CD14-positive monocyte (primary cell): Measurements from ENCODE around the gene POU2AF3. TPM values are rescaled to one million over a fixed set of nuclear protein-coding genes. Genes with fewer than 3 reads are reported as not detected.

Experiments
- DNase-seq, 3 donors: peaks; one replicate each; pipeline ENCODE4 v3.0.0-alpha.2; 2011 to 2022
- H2AFZ ChIP-seq: 2 replicates; pipeline ENCODE4 v1.6.0; 2012; ENCODE audit warnings: mild to moderate bottlenecking, low read depth, low read length, inconsistent platforms; ENCODE audit not compliant: insufficient read depth, poor library complexity, severe bottlenecking
- H3K27ac ChIP-seq, 2 donors: 1 replicate in 1 of 2; 2 replicates in 1 of 2; pipeline ENCODE4 v1.5.1; 2012 to 2013; ENCODE audit warnings: low read length in 2 of 2, control low read depth in 1 of 2, inconsistent platforms in 1 of 2, low read depth in 1 of 2, mild to moderate bottlenecking in 1 of 2
- H3K27me3 ChIP-seq, 2 donors: one replicate each; pipeline versions ENCODE4 v1.6.0 to v1.6.1; 2011 to 2013; ENCODE audit warnings: low read length in 2 of 2; ENCODE audit not compliant: control insufficient read depth in 2 of 2, insufficient read depth in 2 of 2
- H3K36me3 ChIP-seq, 2 donors: replicated peaks in 1 of 2; 1 replicate in 1 of 2; 2 replicates in 1 of 2; pipeline versions ENCODE4 v1.5.1 to v1.6.1; 2012 to 2013; ENCODE audit warnings: low read length in 2 of 2, control low read depth in 1 of 2, inconsistent platforms in 1 of 2, mild to moderate bottlenecking in 1 of 2; ENCODE audit not compliant: insufficient read depth in 2 of 2, control insufficient read depth in 1 of 2
- H3K4me1 ChIP-seq, 2 donors: 1 replicate in 1 of 2; 2 replicates in 1 of 2; pipeline versions ENCODE4 v1.5.1 to v1.6.1; 2012 to 2013; ENCODE audit warnings: low read length in 2 of 2, control low read depth in 1 of 2, inconsistent platforms in 1 of 2, mild to moderate bottlenecking in 1 of 2, moderate library complexity in 1 of 2; ENCODE audit not compliant: insufficient read depth in 2 of 2, control insufficient read depth in 1 of 2
- H3K4me2 ChIP-seq: replicated peaks from 2 replicates; pipeline ENCODE3; 2012; ENCODE audit warnings: low read length, moderate library complexity, mild to moderate bottlenecking; ENCODE audit not compliant: poor library complexity, severe bottlenecking; ENCODE audit errors: extremely low read depth
- H3K4me3 ChIP-seq, 3 experiments: fragments of 200-600 bp in 1 of 3; sonication (generic) in 1 of 3; replicated peaks in 1 of 3; 1 replicate in 2 of 3; 2 replicates in 1 of 3; pipeline ENCODE4 v1.5.1; 2011 to 2013; ENCODE audit warnings: low read length in 3 of 3, mild to moderate bottlenecking in 3 of 3, control low read depth in 2 of 3, low read depth in 2 of 3, inconsistent platforms in 1 of 3, moderate library complexity in 1 of 3
- H3K79me2 ChIP-seq: 2 replicates; pipeline ENCODE4 v1.6.0; 2012; ENCODE audit warnings: mild to moderate bottlenecking, control low read depth, inconsistent platforms, low read length, moderate library complexity; ENCODE audit not compliant: insufficient read depth
- H3K9ac ChIP-seq: 2 replicates; pipeline ENCODE4 v1.6.0; 2017; ENCODE audit warnings: low read length, mild to moderate bottlenecking; ENCODE audit not compliant: insufficient read depth, poor library complexity, severe bottlenecking
- H3K9me3 ChIP-seq, 2 donors: replicated peaks in 1 of 2; 1 replicate in 1 of 2; 2 replicates in 1 of 2; pipeline versions ENCODE4 v1.5.1 to v1.6.1; 2012 to 2013; ENCODE audit warnings: low read length in 2 of 2, control low read depth in 1 of 2; ENCODE audit not compliant: control insufficient read depth in 1 of 2, insufficient read depth in 1 of 2
- H4K20me1 ChIP-seq: 2 replicates; pipeline ENCODE4 v1.6.0; 2012; ENCODE audit warnings: mild to moderate bottlenecking, low read length, control low read depth, moderate library complexity; ENCODE audit not compliant: insufficient read depth
- H3K27ac Mint-ChIP-seq, 7 donors: one replicate each; pipeline ENCODE4 v1.8.0; 2020; ENCODE audit warnings: mild to moderate bottlenecking in 7 of 7, mixed read lengths in 7 of 7, moderate library complexity in 6 of 7, inconsistent platforms in 2 of 7
- H3K27me3 Mint-ChIP-seq, 3 donors: one replicate each; pipeline ENCODE4 v1.8.0; 2021 to 2022; ENCODE audit warnings: low read depth in 3 of 3, mild to moderate bottlenecking in 3 of 3, mixed read lengths in 3 of 3, moderate library complexity in 3 of 3, inconsistent platforms in 1 of 3
- H3K36me3 Mint-ChIP-seq, 2 donors: one replicate each; pipeline ENCODE4 v1.8.0; 2020; ENCODE audit warnings: mixed read lengths in 2 of 2, inconsistent platforms in 1 of 2, mild to moderate bottlenecking in 1 of 2
- H3K4me1 Mint-ChIP-seq: one replicate; pipeline ENCODE4 v1.8.0; 2020; ENCODE audit warnings: mild to moderate bottlenecking, mixed read lengths
- H3K4me3 Mint-ChIP-seq, 2 donors: one replicate each; pipeline ENCODE4 v1.8.0; 2020; ENCODE audit warnings: mild to moderate bottlenecking in 2 of 2, mixed read lengths in 2 of 2, moderate library complexity in 1 of 2
- H3K9me3 Mint-ChIP-seq, 7 donors: one replicate each; pipeline ENCODE4 v1.8.0; 2020 to 2022; ENCODE audit warnings: mixed read lengths in 7 of 7, mild to moderate bottlenecking in 6 of 7, moderate library complexity in 6 of 7, inconsistent platforms in 2 of 7
- CTCF ChIP-seq: fragments of 200-600 bp; IDR thresholded peaks from one replicate; pipeline ENCODE4 v1.8.0; 2022; ENCODE audit warnings: antibody characterized with exemption, mild to moderate bottlenecking
- WGBS: methylation state at CpG from one replicate; pipeline ENCODE4 v1.1.5; 2013; ENCODE audit warnings: missing lambda C conversion rate; ENCODE audit not compliant: insufficient coverage; 5-methylcytosine and 5-hydroxymethylcytosine counted together
- intact Hi-C, 2 donors: fragments of 100-400 bp; cut with micrococcal nuclease; formaldehyde crosslinking; loops; one replicate each; pipeline versions ENCODE4 v1.15.0 to v1.15.1; 2023
- polyA plus RNA-seq, 3 donors: library from polyadenylated mRNA; depleted of rRNA in 1 of 3; unstranded in 2 of 3; stranded (reverse) in 1 of 3; fragments of 300-500 nt in 2 of 3; fragments of >200 nt in 1 of 3; fragmentation: Illumina TruSeq in 2 of 3; gene quantifications; 1 replicate in 2 of 3; 2 replicates in 1 of 3; pipeline ENCODE4 v1.2.3, GENCODE V29; 2012 to 2021

Gene POU2AF3
- polyA plus RNA-seq, 3 donors: not detected

DNA sequence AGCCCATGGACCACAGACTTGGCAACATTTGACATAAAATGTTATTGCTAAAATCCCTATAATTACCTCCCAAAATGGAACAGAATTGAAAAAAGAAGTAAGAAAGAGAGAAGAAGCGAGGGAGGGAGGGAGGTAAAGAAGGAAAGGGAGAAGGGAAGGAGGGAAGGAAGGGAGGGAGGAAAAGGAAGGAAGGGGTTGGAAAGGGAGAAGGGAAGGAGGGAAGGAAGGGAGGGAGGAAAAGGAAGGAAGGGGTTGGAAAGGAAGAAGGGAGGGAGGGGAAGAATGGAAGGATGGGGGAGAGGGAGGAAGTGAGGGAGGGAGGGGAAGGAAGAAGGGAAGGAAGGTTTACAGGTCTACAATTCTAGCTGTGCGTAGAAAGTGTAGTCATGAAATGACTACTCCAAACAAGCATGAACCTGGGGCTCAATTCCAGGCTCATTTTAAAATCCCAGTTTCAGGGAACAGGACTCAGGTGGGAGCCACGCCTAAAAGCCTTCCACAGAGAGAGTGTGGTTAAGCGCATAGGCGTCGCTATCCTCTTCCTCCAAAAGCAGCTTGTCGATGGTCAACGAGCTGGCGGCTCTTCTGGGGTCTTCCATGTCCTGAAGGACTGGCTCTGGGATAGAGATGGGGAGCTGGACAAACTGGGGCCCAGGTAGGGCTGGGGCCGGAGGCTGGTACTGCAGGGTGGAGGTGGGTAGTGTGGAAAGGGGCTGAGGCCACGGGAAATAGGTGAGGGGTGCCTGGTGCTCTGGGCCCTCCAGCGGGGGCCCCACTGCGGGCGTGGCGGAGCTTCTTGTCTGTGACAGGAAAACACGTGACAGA is 55.6 kb downstream of the POU2AF3 start:
- Histone ChIP-seq H3K4me3 (no peak overlapping the region), H3K79me2 (no peaks in the 10 kb centered on the region), H4K20me1 (no peaks in the 10 kb centered on the region), H3K4me1 (no peaks in the 10 kb centered on the region), H3K27me3 (no peaks in the 10 kb centered on the region), H2AFZ (no peak overlapping the region), H3K9me3 (no peaks in the 10 kb centered on the region), H3K27ac (no peak overlapping the region), H3K4me2 (no peak overlapping the region), H3K9ac (no peak overlapping the region), H3K36me3 (no peaks in the 10 kb centered on the region)
- no peaks in the 10 kb centered on the region for H3K36me3 Mint-ChIP-seq
- peaks cover 0 to 6% (median 2%) of the 10 kb centered on the region in 3 donors for H3K27me3 Mint-ChIP-seq
- no peak overlapping the region for H3K4me3 Mint-ChIP-seq
- H3K9me3 Mint-ChIP-seq: peaks cover 0 to 2% (median 0%) of the 10 kb centered on the region in 7 donors
- no peak for DNase-seq
- WGBS: 95% methylated on average over 8 of the region's 16 CpGs
- intact Hi-C loops: no loop called here
- no peaks in the 10 kb centered on the region for H3K4me1 Mint-ChIP-seq
- H3K27ac Mint-ChIP-seq: no peak overlapping the region
- TF ChIP-seq CTCF: no peak

GRCh38 chr11:111354601-111354891 is 56.2 kb downstream of the POU2AF3 start:
- Mint-ChIP-seq H3K27me3 (peaks cover 0 to 6% (median 2%) of the 10 kb centered on the region in 3 donors), H3K27ac (peak overlapping the region in 1 of 7 donors; percentile 31), H3K36me3 (no peaks in the 10 kb centered on the region), H3K9me3 (peaks cover 0 to 2% (median 0%) of the 10 kb centered on the region in 7 donors), H3K4me1 (no peaks in the 10 kb centered on the region), H3K4me3 (no peak overlapping the region)
- no peak overlapping the region for H3K4me3 ChIP-seq
- DNase-seq: no peak
- no peak overlapping the region for H2AFZ ChIP-seq
- TF ChIP-seq CTCF: no peak
- no peak overlapping the region for H3K27ac ChIP-seq
- no peaks in the 10 kb centered on the region for H4K20me1 ChIP-seq
- H3K27me3 ChIP-seq: no peaks in the 10 kb centered on the region
- no peak overlapping the region for H3K4me2 ChIP-seq
- WGBS: no CpG with 5 or more reads among the region's 2 CpGs
- H3K79me2 ChIP-seq: no peaks in the 10 kb centered on the region
- H3K4me1 ChIP-seq: no peaks in the 10 kb centered on the region
- no peak overlapping the region for H3K9ac ChIP-seq
- H3K36me3 ChIP-seq: no peaks in the 10 kb centered on the region
- H3K9me3 ChIP-seq: no peaks in the 10 kb centered on the region
- intact Hi-C loops: no loop called here
